ENCODE data around the gene SMIM20.

- TF ChIP-seq CTCF (IDR thresholded peaks at IDR 0.05) (no peak), ZFX (IDR thresholded peaks at IDR 0.05; ENCODE audit: borderline replicate concordance) (no peak)
Observed at GRCh38 chr4:25950461-25951389, 36.7 kb downstream of the SMIM20 start.

Data from 22Rv1 (cell line).